GM19023 (cell line): ENCODE data around the gene NOVA2.
"Not testable (repeated sequence)": the region's sequence is repeated elsewhere in the genome, so short reads cannot be mapped to it uniquely, and the experiment has no call there.

Experiments
- ATAC-seq: cut with Tn5 transposase; IDR thresholded peaks from one replicate; pipeline ENCODE4 v1.9.1; 2021; ENCODE audit warnings: mild to moderate bottlenecking, moderate library complexity; ENCODE audit not compliant: unreplicated experiment

NOVA2 gene

GRCh38 chr19:45899253-45899652 lies 74.4 kb downstream of the NOVA2 start:
- ATAC-seq: no peak

- no peak for ATAC-seq
Measured at GRCh38 chr19:45897261-45897812, 76.3 kb downstream of the NOVA2 start.

DNA sequence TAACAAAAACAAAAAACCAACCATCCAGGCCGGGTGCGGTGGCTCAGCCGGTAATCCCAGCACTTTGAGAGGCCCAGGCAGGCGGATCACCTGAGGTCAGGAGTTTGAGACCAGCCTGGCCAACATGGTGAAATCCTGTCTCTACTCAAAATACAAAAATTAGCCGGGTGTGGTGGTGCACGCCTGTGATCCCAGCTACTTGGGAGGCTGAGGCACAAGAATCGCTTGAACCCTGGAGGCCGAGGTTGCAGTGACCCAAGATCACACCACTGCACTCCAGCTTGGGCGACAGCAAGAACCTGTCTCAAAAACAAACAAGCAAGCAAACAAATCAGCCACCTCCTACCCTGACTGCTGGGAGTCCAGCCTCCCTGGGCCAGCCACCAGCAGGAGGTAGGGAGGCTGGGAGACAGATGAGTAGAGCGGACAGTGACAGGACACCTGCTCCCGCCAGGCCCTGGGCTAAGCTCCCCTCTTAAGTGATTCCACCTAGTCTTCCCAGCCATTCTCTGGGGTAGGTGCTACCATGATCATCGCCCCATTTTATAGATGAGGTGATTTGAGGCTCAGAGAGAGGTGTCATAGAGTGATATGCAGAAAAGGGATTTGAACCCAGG lies 77.6 kb downstream of the NOVA2 start:
- not testable (repeated sequence) for ATAC-seq

DNA sequence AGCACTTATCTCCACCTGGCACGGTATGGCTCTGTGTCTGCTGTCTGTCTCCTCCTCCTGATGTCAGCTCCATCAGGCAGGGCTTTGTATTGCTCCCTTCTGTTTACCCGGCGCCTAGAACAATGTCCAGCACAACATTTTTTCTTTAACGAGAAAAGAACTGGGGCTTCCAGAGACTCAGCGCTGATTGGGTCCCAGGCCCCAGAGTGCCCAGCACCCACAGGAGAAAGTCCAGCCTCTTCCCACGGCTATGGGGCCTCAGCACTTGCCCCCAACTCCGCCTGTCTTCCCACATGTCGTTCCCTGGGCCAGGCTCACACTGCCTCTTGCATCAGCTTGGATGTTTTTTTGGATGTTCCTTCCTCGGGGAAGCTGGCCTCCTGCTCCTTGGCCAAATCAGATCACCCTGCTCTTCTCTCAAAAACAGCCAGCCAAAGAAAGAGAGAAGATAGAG lies 78.1 kb downstream of the NOVA2 start:
- ATAC-seq: no peak

- no peak for ATAC-seq
Measured at GRCh38 chr19:45890877-45891276, 82.8 kb downstream of the NOVA2 start.

DNA sequence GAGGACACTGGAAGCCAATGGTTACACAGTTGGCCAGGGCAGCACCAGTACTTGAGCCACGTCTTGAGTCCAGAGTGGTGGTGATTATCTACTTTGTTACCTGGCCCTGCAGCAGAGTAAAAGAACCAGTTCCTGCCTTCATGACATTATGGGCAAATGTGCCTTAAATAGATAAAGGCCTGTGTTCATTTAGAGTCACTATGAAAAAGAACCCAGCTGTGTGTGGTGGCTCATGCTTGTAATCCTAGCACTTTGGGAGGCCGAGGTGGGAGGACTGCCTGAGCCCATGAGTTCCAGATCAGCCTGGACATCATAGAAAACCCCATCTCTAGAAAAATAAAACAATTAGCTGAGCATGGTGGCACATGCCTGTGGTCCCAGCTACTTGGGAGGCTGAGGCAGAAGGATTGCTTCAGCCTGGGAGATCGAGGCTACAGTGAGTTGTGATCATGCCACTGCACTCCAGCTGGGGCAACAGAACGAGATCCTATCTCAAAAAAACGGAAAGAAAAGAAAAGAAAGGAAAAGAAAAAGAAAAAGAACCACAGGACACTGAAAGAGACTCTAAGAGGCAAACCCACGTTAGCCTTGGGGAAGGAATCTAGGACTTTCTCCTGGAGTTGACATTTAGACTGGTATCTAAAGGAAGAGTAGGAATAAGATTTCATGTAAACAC lies 84.3 kb downstream of the NOVA2 start:
- ATAC-seq: no peak

DNA sequence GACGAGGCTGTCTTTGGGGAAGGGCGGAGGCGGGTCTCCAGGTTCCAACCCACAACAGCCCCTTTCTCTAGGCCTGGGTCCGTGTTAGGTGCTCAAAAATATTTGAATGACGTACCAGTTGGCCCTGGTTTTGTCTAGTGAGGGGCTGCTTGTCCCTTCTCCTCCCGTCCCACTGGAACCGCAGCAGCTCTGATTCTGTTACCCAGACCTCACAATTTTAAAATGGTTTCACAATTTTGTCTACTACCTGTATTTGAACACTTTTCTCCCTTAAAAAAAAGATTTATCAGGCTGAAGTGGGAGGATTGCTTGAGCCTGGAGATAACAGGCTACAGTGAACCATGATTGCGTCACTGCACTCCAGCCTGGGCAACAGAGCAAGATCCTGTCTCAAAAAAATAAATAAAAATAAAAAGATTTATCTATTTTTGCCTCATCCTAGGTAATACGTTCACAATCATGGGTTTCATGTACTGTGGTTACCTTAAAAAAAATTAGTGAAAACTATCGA lies 86.4 kb downstream of the NOVA2 start:
- ATAC-seq: no peak

- ATAC-seq: peak; percentile 49
Measured at GRCh38 chr19:45886427-45887199, 87.1 kb downstream of the NOVA2 start.

GRCh38 chr19:45885556-45886426 lies 87.9 kb downstream of the NOVA2 start, which contains the start of gene IRF2BP1:
Gene IRF2BP1, minus strand, starts transcription at chr19:45886141. Its CDS starts 367 bp downstream, at chr19:45885774.
- ATAC-seq: peak; percentile 38

- peak; percentile 4 for ATAC-seq
Measured at GRCh38 chr19:45884682-45885555, 88.7 kb downstream of the NOVA2 start.

DNA sequence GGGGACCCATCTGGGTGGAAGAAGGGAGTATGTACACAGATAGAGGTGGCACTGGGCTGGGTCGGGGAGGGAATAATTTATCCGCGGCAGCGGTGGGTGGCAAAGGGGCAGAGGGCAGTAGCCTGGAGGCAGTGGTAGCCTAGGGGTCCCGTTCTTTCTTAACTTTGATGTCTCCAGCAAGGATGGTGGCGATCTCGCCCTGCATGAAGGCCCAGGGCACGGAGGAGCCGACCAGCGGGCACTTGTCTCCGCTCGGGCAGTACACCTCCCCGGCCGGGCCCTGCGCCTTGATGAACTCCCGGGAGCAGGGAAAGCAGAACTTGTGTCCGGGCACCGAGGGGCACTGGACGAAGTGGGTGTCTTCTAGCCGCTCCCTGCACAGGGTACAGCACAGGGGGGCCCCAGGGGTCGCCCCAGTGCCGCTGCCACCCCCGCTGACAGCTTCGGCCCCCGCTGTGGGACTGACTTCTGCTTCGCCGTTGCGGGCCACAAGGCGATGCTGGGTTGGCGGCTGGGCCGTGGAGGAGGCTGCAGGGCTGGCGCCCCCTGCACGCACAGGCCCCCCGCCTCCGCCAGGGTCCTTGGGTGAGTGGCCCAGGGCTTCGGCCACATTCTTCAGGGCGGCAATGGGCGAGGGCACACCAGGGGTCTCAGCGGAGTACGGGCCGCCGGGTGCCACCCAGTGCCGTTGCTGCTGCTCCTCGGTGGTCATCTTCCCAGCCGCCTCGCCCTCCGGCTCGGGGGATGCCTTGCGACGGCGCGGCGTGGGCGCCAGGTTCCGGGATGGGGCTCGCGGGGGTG lies 89.6 kb downstream of the NOVA2 start:
- no peak for ATAC-seq
